ENCODE data around the gene LRIT1. TPM values are rescaled to one million over a fixed set of nuclear protein-coding genes. Genes with fewer than 3 reads are reported as not detected.

Gene LRIT1
- total RNA-seq, 1 experiment from 2014 or later: not detected

DNA sequence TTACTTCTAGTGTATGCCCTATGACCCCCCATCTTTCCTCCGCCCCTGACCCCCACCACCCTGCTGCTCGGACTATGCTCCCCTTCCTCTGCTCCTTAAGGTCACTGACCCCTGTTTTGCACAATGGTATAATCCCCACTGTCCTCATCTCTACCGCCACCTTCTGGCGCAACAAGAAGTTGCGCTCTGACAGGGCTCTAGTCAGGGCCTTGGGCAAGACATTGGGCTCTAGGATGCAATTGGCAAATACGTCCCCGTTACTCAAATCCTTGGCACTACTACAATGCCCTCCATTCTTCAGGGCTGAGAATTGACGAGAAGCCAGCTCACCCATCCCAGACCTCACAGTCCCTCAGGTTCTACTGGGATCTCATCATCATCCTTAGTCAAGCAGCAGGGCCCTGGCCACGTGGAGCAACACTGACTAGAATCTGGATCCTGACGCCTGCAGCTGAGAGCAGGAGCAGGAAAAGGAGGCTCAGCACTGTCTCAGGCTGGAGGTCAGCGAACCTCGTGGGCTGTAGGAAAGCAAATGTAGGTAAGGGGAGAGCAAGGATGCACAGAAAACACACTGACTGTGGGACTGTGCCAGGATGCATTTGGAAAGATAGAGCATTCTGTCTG is 26.6 kb downstream of the LRIT1 start:
- no peak for DNase-seq (ENCODE audit: low spot score)

GRCh38 chr10:84214046-84214572 is 27.2 kb downstream of the LRIT1 start:
- no peak for DNase-seq (ENCODE audit: low spot score)

- no peak for DNase-seq (ENCODE audit: low spot score)
Observed at GRCh38 chr10:84213076-84213475, 28.3 kb downstream of the LRIT1 start.

GRCh38 chr10:84212014-84212413 is 29.3 kb downstream of the LRIT1 start:
- no peak for DNase-seq (ENCODE audit: low spot score)

GRCh38 chr10:84211566-84211965 is 29.8 kb downstream of the LRIT1 start:
- DNase-seq (ENCODE audit: low spot score): no peak

- DNase-seq (ENCODE audit: low spot score): no peak
Observed at GRCh38 chr10:84208023-84208422, 33.3 kb downstream of the LRIT1 start.

DNA sequence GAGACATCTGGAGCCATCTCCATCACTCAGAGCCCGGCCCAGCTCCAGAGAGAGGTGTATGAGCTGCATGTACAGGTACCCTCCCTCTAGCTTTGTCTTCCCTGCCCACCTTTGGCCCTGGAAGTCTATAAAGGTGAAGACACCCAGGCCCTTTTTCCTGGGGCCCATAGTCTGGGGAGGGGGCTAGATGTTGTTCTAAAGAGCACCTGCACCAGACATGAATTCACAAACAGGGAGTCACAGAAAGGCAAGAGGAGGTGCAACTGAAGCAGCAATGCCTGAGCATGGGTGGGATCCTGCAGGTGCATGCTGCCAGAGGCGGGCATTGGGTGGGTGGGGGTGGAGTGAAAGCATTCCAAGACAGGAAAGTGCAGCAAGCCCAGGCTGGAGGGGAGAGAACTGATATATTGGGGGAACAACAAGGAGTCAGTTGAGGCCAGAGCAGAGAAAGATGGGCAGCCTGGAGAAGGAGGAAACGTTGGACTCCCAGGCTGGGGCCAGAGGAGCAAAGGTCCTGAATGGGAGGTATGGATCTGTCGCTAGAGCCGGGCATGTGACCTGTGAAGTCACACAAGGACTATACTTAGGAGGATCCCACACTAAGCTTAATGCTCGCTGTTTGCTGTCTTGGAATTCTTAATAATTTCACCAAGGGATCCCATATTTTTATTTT is 35.4 kb downstream of the LRIT1 start:
- DNase-seq (ENCODE audit: low spot score): no peak

DNA sequence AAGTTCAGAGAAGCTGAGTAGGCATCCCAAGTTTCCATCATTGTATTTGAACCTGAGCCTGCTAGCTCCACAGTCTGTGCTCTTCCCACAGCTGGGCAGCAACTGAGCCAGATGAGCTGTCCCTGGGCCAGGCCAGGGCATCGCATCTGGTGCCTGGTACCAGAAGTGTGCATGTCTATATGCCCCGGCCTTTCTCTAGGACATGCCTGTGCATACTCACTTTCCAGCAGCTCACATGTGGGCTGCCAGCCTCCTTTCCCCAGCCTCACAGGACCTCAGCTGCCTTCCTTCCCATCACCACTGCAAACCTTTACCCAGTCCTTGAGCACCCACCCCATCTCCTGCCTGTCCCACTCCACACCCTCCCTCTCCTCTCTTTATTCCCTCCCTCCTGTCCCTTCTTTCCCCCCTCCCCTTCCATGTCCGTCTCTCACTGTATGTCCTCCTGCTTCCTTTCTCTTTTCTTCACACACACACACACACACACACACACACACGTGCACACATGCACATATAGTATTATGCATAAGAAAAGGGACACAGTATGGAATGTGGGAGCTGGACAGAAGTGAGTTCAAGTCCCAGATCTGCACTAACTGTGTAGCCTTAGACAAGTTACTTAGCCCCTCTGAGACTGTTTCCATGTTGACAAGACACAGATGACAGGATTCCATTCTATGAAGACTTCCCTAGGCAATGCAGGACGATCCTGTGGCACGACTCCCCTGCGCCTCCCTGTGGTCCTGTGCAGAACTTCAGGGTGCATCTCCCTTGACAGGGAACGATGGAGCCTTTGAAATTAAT is 36.1 kb downstream of the LRIT1 start:
- peak; percentile 42 for DNase-seq (ENCODE audit: low spot score)

GRCh38 chr10:84204610-84205009 is 36.7 kb downstream of the LRIT1 start:
- DNase-seq (ENCODE audit: low spot score): no peak

DNA sequence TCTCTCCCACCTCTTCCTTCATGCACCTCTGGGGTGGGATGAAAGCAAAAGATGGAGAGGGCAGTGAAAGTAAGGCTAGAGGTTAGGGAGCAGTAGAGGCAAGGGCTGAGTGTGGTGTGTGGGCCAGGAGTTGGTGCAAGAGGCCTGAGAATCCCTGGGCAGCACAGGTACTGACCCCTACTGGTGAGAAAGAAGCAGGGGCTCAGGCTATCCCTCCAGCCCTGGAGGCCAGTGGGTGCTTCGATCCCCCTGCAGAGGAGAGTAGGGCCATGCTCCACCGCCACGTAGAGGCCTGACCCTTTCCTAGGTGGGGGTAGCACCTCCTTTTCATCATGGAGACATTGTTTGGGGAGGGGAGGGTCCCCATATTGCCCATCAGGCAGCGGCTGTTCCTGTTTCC is 37.2 kb downstream of the LRIT1 start:
- DNase-seq (ENCODE audit: low spot score): no peak

GRCh38 chr10:84202349-84202748 is 39.0 kb downstream of the LRIT1 start:
- no peak for DNase-seq (ENCODE audit: low spot score)

DNA sequence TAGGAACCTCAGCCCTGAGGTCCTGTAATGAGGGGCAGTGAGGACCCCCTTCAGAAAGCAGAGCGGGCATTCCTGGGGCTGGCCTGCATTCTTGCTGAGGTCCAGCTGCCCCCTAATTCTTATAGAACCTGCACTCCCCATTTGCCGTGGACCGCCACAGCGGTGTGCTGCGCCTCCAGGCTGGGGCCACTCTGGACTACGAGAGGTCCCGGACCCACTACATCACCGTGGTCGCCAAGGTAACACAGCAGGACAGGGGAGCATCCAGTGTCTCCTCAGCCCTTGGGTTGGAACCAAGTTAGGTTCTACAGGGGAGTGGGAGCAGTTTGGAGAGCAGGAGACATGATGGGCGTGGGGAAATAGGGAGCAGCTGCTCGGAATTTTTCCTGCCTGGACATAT is 39.7 kb downstream of the LRIT1 start:
- DNase-seq (ENCODE audit: low spot score): no peak

GRCh38 chr10:84201244-84201606 is 40.1 kb downstream of the LRIT1 start:
- no peak for DNase-seq (ENCODE audit: low spot score)

DNA sequence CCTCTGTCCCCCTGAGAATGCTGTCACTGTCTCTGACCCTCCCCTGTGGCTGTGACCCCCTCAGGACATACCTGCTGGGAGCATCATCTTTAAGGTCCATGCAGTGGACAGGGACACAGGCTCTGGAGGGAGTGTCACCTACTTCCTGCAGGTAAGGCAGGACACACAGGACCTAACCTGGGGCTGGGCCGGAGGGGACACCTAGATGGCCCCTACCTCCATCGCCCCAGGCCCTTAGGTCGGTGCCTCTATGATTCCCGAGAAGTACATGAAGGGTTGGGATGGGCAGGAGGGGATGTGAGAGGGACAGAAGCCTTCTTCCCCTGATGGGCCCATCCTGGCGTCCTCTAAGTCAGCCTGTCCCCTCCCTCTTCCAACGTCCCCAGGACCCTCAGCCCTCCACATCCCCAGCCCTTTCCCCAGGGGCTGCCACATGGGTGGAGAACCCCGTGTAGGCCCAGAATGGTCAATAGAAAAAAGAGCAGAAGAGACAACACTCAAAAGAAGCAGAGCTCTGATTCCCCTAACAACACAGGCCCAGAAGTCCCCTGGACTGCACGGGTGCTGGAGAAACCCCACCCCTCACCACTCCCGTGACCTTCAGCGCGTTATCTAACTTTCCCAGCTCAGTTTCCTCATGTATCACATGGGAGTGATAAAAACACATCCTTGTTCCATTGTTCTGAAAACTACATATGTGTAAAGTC is 40.7 kb downstream of the LRIT1 start:
- no peak for DNase-seq (ENCODE audit: low spot score)

DNA sequence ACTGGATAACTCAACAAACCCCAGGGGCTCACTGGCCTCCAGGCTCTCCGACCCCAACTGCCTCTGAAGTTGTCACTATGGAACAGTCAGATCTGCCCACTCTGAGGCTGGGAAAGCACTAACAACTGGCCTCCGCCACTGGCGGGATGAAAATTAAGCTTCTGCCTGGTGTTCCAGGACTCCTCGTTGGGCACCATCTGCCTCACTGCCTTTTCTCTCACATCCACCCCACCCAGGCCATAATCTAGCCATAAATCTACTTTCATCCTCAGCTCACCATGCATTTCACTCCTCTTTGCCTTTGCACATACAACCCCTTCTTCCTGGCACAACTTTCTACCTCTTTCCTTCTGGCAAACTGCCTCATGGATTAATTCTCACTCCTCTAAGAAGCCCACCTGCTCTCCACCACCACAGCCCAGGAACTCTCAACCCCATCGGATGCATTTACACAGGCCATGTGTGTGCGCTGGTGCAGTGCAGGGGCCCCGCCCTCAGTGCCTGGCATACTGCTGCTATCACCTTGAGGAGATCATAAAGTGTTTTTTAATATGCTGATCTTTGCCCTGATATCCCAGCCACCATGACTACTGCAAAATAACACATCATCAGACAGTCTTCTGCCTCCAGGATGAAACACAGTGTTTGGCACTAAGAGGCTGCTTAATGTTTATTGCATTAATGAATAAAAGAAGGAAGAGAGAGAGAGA is 43.0 kb downstream of the LRIT1 start:
- DNase-seq (ENCODE audit: low spot score): no peak

DNA sequence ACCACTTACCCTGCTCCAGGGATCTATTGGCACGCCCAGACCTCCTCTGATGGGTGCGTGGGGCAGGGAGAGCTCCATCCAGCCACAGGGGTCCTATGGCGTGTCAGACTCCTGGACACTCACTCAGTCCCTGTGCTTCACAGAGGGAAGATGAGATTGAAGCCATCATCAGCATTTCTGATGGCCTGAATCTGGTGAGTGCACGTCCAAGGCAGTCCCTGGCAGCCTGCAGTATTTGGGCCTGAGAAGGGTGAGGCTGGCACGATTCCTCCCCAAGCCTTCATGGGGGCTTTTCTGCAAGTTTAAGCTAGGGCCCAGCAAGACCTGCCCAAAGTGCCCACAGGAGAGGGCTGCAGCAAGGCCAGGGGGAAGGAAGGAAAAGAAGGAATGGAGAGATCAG is 43.7 kb downstream of the LRIT1 start:
- DNase-seq (ENCODE audit: low spot score): no peak

DNA sequence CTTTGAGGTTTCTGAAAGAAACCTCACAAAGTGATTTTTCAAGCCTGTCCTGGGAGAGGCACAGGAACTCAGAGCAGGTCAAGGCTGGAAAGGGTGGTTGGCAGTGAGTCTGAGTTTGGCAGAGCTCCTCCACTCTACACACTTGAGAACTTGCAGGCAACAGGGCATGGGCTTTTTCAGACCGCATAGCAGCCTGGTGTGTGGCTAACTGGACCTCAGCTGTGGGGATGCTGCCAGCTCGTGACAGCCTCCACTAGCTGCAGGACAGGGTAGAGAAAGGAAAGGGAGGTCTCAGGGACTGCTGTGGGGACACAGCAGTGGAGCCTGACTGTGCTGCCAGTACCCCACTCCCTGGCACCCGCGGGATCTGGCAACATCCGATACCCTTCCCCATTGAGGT is 44.4 kb downstream of the LRIT1 start:
- DNase-seq (ENCODE audit: low spot score): no peak

GRCh38 chr10:84196083-84196482 is 45.3 kb downstream of the LRIT1 start:
- DNase-seq (ENCODE audit: low spot score): no peak

DNA sequence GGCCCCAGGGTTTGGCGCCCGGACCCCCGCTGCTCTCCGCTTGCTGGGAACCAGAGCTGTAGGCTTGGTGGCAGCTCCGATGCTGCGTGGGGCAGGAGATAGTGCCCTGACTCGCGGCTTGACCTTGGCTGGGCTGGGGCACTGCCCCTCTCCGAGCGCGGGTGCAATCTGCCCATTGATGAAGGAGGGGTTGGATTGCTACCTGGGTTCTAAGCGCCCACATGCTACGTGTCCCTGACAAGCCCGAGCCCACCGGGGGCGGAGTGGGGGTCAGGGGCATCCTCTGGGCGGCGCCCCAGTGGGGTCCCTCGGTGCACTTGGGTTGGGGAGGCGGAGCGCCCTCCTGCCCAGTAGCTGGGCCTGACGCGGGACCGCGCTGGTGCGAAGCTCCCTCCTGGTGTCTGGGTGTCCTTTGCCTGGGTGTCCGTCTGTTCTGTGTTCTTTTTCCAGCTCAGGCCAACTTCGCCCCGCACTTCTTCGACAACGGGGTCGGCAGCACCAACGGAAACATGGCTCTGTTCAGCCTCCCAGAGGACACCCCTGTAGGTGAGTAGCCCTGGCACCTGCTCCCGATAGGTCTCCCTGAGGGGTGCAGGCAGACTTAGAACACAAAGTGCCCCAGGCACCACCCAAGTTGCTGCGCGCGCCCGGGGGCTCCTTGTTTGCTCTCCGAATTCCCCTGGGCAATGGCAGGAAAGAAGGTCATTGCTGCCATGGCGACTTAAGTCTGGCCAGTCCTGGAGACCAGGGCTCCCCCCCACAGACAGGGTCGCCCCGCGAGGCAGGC is 46.1 kb downstream of the LRIT1 start:
- no peak for DNase-seq (ENCODE audit: low spot score)

- DNase-seq (ENCODE audit: low spot score): no peak
Observed at GRCh38 chr10:84194424-84195043, 46.8 kb downstream of the LRIT1 start, which contains the start of gene CDHR1. TSS of gene CDHR1 (plus strand) at chr10:84194537. CDS start at chr10:84194761, 224 bp downstream.

Measured in H4 (cell line).